ENCODE data around the gene TUBA1C.

Gene TUBA1C

GRCh38 chr12:49243631-49244030, 21.3 kb upstream of the TUBA1C start:
- no peak for TF ChIP-seq EP300 (IDR thresholded peaks at IDR 0.05; ENCODE audit: borderline replicate concordance)
- TF ChIP-seq YY1 (IDR thresholded peaks at IDR 0.05; ENCODE audit: low read depth): no peak
- no peak for TF ChIP-seq MAX (IDR thresholded peaks at IDR 0.05)
- no peak for TF ChIP-seq TAF1 (IDR thresholded peaks at IDR 0.05; ENCODE audit: low read depth)
- no peak for TF ChIP-seq RAD21 (IDR thresholded peaks at IDR 0.05; ENCODE audit: low read depth)
- TF ChIP-seq USF1 (IDR thresholded peaks at IDR 0.05): no peak
- no peak for TF ChIP-seq CREB1 (IDR thresholded peaks at IDR 0.05; ENCODE audit: low read depth)
- no peak for TF ChIP-seq FOXM1 (IDR thresholded peaks at IDR 0.05; ENCODE audit: borderline replicate concordance, low read depth)
- no peak for TF ChIP-seq ZBTB7A (IDR thresholded peaks at IDR 0.05; ENCODE audit: low read depth)
- TF ChIP-seq REST (IDR thresholded peaks at IDR 0.05; ENCODE audit: low read depth): no peak
- no peak for TF ChIP-seq TEAD4 (IDR thresholded peaks at IDR 0.05)
- TF ChIP-seq TCF12 (IDR thresholded peaks at IDR 0.05; ENCODE audit: low read depth): no peak
- no peak for TF ChIP-seq NFIC (IDR thresholded peaks at IDR 0.05)
- no peak for TF ChIP-seq CEBPB (IDR thresholded peaks at IDR 0.05)
- no peak for TF ChIP-seq EGR1 (IDR thresholded peaks at IDR 0.05)

- TF ChIP-seq EP300 (IDR thresholded peaks at IDR 0.05; ENCODE audit: borderline replicate concordance): no peak
- TF ChIP-seq RAD21 (IDR thresholded peaks at IDR 0.05; ENCODE audit: low read depth): no peak
- no peak for TF ChIP-seq EGR1 (IDR thresholded peaks at IDR 0.05)
- no peak for TF ChIP-seq REST (IDR thresholded peaks at IDR 0.05; ENCODE audit: low read depth)
- TF ChIP-seq ZBTB7A (IDR thresholded peaks at IDR 0.05; ENCODE audit: low read depth): no peak
- TF ChIP-seq TAF1 (IDR thresholded peaks at IDR 0.05; ENCODE audit: low read depth): no peak
- no peak for TF ChIP-seq CREB1 (IDR thresholded peaks at IDR 0.05; ENCODE audit: low read depth)
Observed at GRCh38 chr12:49244176-49244575, 20.7 kb upstream of the TUBA1C start.

- TF ChIP-seq CEBPB (IDR thresholded peaks at IDR 0.05) (no peak), EP300 (IDR thresholded peaks at IDR 0.05; ENCODE audit: borderline replicate concordance) (no peak), REST (IDR thresholded peaks at IDR 0.05; ENCODE audit: low read depth) (no peak), EGR1 (IDR thresholded peaks at IDR 0.05) (no peak), TEAD4 (IDR thresholded peaks at IDR 0.05) (no peak), NFIC (IDR thresholded peaks at IDR 0.05) (no peak), CREB1 (IDR thresholded peaks at IDR 0.05; ENCODE audit: low read depth) (no peak), FOXM1 (IDR thresholded peaks at IDR 0.05; ENCODE audit: borderline replicate concordance, low read depth) (no peak), TCF12 (IDR thresholded peaks at IDR 0.05; ENCODE audit: low read depth) (no peak), TAF1 (IDR thresholded peaks at IDR 0.05; ENCODE audit: low read depth) (no peak), YY1 (IDR thresholded peaks at IDR 0.05; ENCODE audit: low read depth) (no peak), RAD21 (IDR thresholded peaks at IDR 0.05; ENCODE audit: low read depth) (no peak), ZBTB7A (IDR thresholded peaks at IDR 0.05; ENCODE audit: low read depth) (no peak), MAX (IDR thresholded peaks at IDR 0.05) (no peak), USF1 (IDR thresholded peaks at IDR 0.05) (no peak)
Observed at GRCh38 chr12:49251357-49251756, 13.5 kb upstream of the TUBA1C start.

- TF ChIP-seq EP300 (IDR thresholded peaks at IDR 0.05; ENCODE audit: borderline replicate concordance): no peak
- TF ChIP-seq NFIC (IDR thresholded peaks at IDR 0.05): no peak
- no peak for TF ChIP-seq TEAD4 (IDR thresholded peaks at IDR 0.05)
- no peak for TF ChIP-seq YY1 (IDR thresholded peaks at IDR 0.05; ENCODE audit: low read depth)
- no peak for TF ChIP-seq EGR1 (IDR thresholded peaks at IDR 0.05)
- TF ChIP-seq USF1 (IDR thresholded peaks at IDR 0.05): no peak
- TF ChIP-seq TAF1 (IDR thresholded peaks at IDR 0.05; ENCODE audit: low read depth): no peak
- no peak for TF ChIP-seq ZBTB7A (IDR thresholded peaks at IDR 0.05; ENCODE audit: low read depth)
- no peak for TF ChIP-seq FOXM1 (IDR thresholded peaks at IDR 0.05; ENCODE audit: borderline replicate concordance, low read depth)
- no peak for TF ChIP-seq CEBPB (IDR thresholded peaks at IDR 0.05)
- no peak for TF ChIP-seq RAD21 (IDR thresholded peaks at IDR 0.05; ENCODE audit: low read depth)
- TF ChIP-seq CREB1 (IDR thresholded peaks at IDR 0.05; ENCODE audit: low read depth): no peak
- TF ChIP-seq REST (IDR thresholded peaks at IDR 0.05; ENCODE audit: low read depth): no peak
- TF ChIP-seq MAX (IDR thresholded peaks at IDR 0.05): no peak
Observed at GRCh38 chr12:49253033-49253623, 11.8 kb upstream of the TUBA1C start.
